NOMO-1 (cell line): ENCODE results near the gene XPA.

Experiments
- DNase-seq, 2 experiments: peaks; one replicate each; lab custom pipeline; 2025; ENCODE audit not compliant: unreplicated experiment in 2 of 2; lab: John Stamatoyannopoulos, UW

The XPA gene

DNA sequence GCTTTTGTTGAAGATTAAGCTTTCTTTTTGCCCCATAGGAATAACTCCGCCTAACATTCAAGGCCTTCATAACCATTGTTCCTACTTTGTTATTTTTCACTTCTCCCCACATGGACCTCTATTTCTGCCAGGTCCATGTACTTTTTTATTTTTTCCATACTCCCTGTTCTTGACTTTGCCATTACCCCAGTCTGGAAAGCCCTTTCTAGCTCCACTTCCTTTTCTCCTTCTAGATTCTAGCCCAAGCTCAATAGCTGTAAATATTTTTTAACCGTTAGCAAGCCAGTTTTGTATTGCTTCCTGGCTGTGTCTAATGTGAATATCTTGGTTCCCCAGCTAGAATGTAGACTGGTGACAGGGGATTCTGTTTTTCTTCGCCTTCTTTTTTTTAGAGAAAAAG lies 37.4 kb downstream of the XPA start:
- DNase-seq: no peak

DNA sequence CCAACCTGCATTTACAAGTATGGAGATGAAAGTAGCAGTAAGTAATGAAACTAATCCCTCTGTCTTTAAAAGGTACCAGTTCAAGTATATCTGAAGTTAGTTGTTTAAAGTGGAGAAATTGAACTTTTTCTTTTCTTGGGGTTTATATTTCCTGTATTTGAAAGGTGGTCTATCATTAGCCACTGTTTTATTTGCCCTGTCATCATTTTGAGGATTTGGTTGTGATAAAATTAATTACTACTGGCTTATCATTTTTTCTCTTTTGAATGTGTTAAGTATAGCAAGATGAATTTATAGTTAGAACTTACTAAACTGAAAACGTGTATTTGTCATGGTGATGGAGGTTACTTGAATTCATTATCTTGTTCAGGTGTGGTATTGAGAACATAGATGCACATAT lies 38.4 kb downstream of the XPA start:
- no peak for DNase-seq

DNA sequence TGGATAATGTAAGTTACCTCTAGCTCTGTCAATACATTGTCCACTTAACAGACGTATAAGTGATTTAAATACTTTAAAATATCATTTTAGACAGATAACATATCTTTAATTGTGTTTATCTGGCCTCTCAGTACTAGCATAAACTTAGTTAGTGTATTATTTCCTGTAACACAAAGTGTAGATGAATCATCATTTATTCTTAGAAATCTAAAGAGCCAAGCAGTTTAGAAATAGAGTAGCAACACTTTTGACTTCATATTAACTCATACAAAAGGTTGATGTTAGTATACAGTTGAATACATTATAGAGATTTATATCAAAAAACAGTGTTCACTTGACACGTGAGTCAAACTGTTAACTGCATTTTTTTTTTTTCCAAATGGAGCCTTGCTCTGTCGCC lies 45.5 kb downstream of the XPA start:
- DNase-seq: no peak

DNA sequence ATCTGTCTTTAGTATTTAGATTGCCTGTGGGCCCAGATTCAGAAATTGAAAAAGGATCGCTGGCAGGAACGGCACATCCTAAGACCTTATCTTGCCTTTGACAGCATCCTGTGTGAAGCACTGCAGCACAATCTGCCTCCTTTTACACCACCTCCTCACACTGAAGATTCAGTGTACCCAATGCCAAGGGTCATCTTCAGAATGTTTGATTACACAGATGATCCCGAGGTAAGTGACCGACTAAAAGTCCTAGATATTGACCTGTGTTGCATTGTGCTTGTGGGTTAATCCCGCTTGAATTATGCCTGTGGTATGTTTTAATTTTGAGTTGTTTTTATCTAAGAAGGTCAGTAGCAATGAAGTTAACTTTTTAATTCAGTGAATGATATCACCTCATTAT lies 49.1 kb downstream of the XPA start:
- no peak for DNase-seq

DNA sequence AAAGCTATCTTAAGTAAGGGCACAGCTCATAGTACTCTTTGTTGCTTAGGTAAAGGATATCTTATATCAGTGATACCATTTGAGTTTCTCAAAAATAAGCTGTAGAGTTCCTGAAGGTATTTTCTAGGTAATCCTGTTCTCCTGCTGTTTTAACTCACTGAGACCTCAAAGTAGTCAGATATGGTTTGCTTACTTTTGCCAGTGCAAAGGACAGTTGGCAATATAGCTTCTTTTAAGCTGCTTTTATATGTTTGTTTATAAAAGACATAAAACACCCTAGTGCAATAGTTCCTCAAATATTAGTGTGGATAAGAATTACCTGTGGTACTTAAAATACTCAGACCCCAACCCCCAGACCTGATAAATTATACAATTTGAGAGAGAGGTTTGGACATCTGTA lies 51.4 kb downstream of the XPA start:
- DNase-seq: no peak

DNA sequence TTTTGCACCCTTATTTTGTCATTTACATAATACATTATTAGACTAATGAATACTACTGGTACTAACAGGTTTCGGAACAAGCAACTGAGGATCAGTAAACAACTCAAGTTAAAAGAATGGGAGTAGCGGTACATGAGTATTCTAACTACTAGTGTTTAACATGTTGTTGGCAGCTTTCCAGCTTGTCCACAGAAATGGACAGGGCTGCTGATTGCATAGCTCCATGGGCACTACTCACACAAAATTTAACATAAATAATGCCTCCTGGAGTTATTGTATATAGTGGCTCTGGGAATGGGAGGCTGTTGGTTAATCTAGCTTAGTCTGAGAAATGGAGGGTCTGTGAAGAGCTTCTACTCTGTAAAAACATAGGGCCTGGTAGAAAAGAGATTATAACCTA lies 56.8 kb downstream of the XPA start:
- DNase-seq: no peak

DNA sequence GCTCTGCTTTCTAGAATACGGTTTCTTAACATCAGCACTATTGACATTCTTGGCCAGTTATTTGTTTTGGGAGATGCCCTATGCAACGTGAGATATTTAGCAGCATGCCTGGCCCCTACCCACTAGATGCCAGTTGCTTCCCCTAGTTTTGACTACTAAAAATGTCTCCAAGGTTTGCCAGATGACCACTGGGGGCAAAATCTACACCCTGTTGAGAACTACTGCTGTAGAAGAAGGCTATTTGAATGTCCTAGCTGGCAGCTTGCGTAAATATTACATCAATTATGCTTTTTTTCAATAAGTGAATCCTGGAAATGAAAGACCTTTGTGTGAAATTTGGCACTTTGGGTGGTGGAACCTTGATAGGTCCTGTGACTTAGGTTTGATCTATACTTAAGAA lies 58.5 kb downstream of the XPA start:
- peak in 1 of 2 experiments; percentile 6 for DNase-seq

DNA sequence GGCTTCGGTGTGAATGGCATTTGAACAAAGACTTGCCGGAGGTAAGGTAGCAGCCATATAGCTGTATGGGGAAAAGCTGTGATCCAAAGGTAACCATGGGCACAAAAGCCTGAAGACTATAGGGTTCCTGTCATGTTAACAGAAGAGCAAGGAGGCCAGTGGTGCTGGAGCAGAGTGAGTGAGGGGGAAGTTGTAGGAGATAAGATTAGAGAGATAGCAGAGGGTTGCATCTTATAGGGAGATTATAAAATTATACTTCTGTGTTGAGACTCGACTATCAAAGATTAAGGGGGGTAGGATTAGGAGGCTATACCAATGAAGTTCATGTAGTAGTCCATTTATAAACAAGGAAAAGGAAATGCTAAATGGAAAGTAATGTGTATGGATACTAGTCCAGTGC lies 60.2 kb downstream of the XPA start:
- DNase-seq: no peak

DNA sequence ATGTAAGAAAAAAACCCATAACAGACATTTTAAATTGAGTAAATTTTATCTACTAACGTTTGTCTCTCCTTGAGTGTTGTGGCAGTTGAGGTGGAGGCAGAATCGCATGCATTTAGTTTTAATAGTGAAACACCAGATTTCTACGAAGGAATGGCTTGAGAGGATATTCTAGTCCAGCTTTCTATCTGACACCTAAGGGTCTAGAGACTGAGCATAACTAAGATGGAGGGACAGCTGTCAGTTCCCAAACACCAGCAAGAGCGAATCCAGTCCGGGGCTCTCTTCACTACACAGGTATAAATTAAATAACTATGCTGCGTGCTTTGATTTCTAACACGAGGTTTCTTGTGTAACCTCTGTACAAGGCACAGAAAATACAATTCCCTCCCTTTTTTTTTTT lies 62.1 kb downstream of the XPA start:
- DNase-seq: no peak

DNA sequence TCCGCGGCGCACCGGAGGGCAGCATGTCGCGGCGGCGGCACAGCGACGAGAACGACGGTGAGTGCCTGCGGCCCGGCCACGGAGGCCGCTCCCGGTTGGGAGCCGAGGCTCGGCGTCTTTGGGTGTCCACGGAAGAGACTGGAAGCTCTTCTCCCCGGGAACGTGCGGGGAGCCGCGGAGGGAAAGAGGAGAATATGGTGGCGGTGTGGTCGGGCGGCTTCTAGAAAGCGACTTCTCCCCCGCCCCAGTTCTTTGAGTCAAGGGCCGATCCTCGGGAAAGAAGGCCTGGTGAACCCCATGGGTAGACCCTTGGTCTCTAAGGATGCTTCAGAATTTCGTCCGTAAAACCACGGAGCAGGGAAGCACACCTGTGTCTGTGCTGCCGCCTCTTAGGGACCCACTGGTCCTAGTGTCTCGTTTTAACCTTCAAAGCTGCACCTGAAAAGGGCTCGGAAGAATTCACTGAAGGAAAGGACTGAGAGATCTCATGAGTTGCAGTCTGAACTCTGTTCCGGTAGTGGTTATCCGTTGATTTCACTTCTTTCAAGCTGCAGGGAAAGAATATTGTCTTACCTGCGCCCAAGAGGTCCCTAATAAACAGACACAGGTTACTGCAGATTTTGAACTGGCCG lies 63.2 kb downstream of the XPA start:
- DNase-seq: no peak

DNA sequence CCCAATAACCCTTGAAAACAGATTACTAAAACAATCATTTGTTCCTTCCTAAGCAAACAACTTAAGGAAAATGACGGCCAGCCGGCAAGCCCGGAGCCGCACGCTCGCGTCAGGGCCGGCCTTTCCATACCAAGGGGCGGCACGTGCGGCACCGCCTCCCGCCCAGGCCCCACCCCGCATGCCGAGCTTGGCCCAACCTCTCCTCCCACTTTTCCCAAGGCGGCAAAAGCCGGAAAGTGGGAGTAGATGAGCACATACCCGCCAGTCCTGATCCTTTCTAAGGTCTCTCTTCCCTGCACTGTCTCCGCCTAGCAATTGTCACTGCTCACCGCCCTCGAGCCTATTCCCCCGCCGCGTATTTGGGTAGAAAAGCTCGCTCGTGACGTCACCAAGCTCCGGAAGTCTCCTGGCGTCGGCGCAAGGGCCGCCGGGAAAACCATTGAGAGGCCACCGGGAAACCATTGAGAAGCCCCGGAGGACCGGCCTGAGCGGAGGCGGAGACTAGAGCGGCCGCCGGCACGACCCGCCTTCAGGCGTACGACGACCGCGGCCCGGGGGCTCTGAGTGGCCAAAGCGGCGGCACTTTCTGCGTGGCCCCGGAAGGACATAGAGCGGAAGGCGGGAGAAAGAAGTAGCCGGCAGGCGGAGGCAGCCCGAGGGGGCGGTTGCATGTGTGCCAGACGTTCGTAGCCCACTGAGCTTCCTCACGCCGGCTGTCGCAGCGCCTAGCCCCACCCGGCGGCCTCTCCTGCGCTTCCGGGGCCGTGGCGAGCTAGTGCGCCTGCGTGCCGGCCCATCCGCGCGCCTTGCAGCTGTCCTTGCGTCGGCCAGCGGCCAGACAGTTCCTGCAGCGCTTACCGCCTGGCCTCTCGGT lies 63.9 kb downstream of the XPA start, which contains the start of the genes NCBP1 and TSTD2:
Gene NCBP1, plus strand, starts transcription at position 837 of the 874 bp plus-strand sequence. CDS start 61 bp downstream, outside the sequence.
Gene TSTD2, minus strand, starts transcription at position 384 of the 874 bp plus-strand sequence. CDS start 5,806 bp downstream, outside the sequence.
- peak; percentile 97 to 99 for DNase-seq

DNA sequence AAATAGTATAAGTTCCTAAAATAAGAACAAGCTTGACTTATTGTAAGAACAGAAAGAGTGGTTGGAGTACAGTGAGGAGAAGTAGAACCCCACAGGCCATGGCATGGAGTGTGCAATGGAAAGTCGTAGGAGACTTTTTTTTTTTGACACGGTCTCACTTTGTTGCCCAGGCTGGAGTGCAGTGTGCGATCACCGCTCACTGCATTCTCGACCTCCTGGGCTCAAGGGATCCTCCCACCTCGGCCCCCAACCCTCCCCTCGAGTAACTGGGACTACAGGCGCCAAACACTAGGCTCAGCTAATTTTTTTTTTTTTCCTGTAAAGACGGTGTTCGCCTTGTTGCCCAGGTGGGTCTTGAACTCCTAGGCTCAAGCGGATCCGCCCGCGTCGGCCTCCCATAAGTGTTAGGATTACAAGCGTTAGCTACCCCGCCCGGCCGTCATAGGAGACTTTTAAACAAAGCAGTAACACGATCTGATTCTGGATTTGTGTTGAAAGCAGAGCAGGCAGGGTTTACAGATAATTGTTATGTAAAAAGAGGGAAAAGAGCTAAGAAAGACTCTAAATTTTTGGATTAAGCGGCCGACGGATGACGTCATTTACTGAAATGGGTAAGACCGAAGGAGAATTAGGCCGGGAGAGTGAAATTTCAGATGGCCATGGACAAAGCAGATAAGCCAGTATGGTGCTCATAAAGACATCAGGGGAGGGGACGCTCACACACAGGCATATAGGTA lies 64.7 kb downstream of the XPA start:
- DNase-seq: peak; percentile 74 to 81

DNA sequence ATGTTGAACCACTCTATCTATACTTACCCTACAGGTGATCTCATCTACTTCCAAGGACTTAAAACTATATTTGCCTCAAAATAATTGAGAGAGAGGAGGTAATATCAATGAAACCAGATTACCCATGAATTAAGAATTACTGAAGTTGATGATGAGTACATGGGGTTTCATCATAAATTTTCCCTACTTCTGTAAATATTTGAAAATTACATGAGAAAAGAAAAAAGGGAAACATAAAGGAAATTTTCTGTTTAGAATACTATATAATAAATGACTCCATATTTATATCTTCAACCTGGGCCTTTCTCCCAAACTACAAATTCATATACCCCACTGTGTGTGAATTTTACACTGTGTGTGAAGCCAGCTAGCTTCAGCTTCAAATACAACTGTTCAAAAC lies 66.5 kb downstream of the XPA start:
- no peak for DNase-seq

DNA sequence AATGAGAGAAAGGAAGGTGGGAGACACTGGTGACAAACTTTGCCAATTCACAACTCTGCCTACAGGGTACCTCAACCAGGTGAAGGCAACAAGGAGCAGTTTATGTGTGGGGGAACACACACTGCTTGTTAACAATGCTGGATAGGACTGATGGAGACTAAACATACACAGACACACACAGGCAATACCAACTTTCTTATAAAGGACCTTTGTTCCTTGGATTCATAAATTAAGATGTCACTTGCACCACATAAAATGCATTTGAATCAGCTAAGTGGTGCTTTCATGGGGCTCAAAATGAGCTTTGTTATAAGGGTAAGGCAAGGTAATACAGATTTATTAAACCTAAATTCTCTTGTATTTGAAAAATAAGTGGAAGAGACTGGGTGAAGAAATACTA lies 68.0 kb downstream of the XPA start:
- DNase-seq: no peak

DNA sequence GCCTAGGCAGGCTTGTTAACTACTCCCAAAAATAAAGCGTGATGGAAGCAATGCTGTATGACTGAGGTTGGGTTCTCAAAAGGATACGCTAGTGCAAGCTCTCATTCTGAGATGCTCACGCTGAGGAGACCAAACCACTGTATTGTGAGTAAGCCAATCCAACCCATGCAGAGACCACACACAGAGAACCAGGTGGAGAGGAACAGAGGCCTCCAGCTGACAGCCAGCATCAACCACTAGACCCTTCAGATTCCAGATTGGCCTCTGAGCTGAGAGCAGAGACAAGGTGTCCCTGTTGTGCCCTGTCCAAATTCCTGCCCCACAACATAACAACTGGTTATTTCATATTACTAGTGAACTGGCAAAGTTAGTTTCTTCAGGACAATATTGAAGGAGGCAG lies 68.5 kb downstream of the XPA start:
- no peak for DNase-seq

DNA sequence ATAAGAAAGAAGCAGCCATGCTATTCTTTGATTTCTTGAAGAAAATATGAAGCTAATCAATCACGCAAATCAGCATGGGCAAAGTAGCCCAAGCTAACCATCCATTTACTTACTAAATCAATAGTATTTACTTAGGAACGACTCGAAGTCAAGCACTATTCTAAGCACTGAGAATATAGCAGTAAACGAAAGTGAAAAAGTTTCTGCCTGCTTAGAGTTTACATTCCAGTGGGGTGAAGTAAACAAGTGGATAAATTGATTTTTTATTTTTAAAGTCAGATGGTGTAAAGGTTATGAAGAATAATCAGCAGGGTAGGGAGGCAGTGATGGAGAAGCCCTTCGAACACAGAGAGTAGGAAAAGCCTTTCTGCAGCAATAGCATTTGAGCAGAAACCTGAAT lies 69.5 kb downstream of the XPA start:
- DNase-seq: no peak

DNA sequence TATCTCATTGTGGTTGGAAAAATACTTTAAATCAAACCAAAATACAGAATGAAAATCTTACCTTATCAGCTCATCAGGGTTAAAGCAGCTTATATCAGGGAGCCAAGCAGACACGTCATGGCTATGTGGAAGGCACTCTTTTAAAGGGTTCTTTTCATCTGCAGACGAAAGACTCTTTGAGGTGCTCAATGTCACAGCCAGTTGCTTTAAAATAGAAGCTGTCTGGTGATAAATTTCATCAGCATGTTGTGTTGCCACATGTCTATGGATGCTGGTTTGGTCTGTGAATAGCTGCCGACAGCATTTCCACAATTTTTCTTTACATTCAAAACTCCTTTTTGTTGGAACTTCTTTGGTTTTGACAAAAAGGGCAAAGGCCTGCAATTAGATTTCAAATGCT lies 71.5 kb downstream of the XPA start:
- DNase-seq: no peak
